HEK293T (cell line): Measurements from ENCODE around the gene LYPLAL1.

Source experiments
- ARNT ChIP-seq: fragments of 450-650 bp; IDR thresholded peaks from 2 replicates; pipeline ENCODE4 v1.6.1; 2017; ENCODE audit warnings: mild to moderate bottlenecking
- BHLHE40 ChIP-seq: fragments of 450-650 bp; IDR thresholded peaks from 2 replicates; pipeline ENCODE4 v1.6.1; 2016; ENCODE audit warnings: mild to moderate bottlenecking, moderate library complexity, borderline replicate concordance
- ELF4 ChIP-seq: fragments of 450-650 bp; IDR thresholded peaks from 2 replicates; pipeline ENCODE4 v1.6.1; 2017; ENCODE audit warnings: antibody characterized with exemption
- FOXK2 ChIP-seq: fragments of 450-650 bp; IDR thresholded peaks from 2 replicates; pipeline ENCODE4 v1.6.1; 2016; ENCODE audit warnings: mild to moderate bottlenecking
- FOXM1 ChIP-seq: fragments of 450-650 bp; IDR thresholded peaks from 2 replicates; pipeline ENCODE4 v1.6.1; 2017; ENCODE audit warnings: mild to moderate bottlenecking, borderline replicate concordance
- L3MBTL2 ChIP-seq: fragments of 450-650 bp; conservative IDR thresholded peaks from 2 replicates; pipeline ENCODE4 v1.6.1; 2016; ENCODE audit warnings: mild to moderate bottlenecking
- LEF1 ChIP-seq: fragments of 450-650 bp; IDR thresholded peaks from 2 replicates; pipeline ENCODE4 v1.6.1; 2017; ENCODE audit warnings: mild to moderate bottlenecking, borderline replicate concordance
- NFRKB ChIP-seq: fragments of 450-650 bp; IDR thresholded peaks from 2 replicates; pipeline ENCODE4 v1.6.1; 2016; ENCODE audit warnings: mild to moderate bottlenecking, moderate library complexity
- PKNOX1 ChIP-seq: fragments of 450-650 bp; IDR thresholded peaks from 2 replicates; pipeline ENCODE4 v1.6.1; 2016
- SP1 ChIP-seq: fragments of 450-650 bp; IDR thresholded peaks from 2 replicates; pipeline ENCODE4 v1.6.1; 2017
- TARDBP ChIP-seq: fragments of 450-650 bp; IDR thresholded peaks from 2 replicates; pipeline ENCODE4 v1.6.1; 2016

DNA sequence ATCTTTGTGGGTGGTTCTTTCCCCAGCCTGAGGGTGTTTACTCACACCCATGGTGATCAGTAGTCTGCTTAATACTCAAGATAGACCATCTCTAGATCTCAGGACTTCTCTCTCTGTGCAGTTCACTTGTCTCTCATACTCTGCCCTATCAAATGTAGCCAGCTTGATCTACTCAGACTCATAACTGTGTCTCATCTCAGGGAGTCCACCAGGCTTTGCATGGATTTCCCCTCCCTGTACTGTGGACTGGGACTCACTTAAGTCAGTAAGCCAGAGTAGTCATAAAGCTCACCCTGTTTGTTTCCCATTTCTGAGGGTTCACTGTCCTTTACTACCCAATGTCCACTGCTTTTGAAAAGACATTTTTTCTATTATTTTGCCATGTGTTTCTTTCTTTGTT lies 41.8 kb downstream of the LYPLAL1 start:
- no peak for TF ChIP-seq FOXM1
- TF ChIP-seq ELF4: no peak
- TF ChIP-seq SP1: no peak
- no peak for TF ChIP-seq BHLHE40
- no peak for TF ChIP-seq PKNOX1
- no peak for TF ChIP-seq LEF1
- no peak for TF ChIP-seq NFRKB
- TF ChIP-seq TARDBP: no peak
- no peak for TF ChIP-seq L3MBTL2
- no peak for TF ChIP-seq FOXK2
- TF ChIP-seq ARNT: no peak
